ENCODE measurements around the gene MTG1. TPM values are rescaled to one million over a fixed set of nuclear protein-coding genes. Genes with fewer than 3 reads are reported as not detected.

Gene MTG1
- total RNA-seq, 1 donor from 2014 or later = 33.0 TPM

- ATAC-seq = no peak
- H3K27me3 ChIP-seq = no peaks in the 10 kb centered on the region
- H3K27ac ChIP-seq = no peak overlapping the region
- peak; percentile 51 for DNase-seq
- H3K4me1 ChIP-seq = no peaks in the 10 kb centered on the region
- H3K4me3 ChIP-seq = no peak overlapping the region
- intact Hi-C loops (cut with DNase I) = no loop called here
- TF ChIP-seq CTCF (IDR thresholded peaks at IDR 0.05) = no peak
- peaks cover 90% of the 10 kb centered on the region for H3K36me3 ChIP-seq
- no peaks in the 10 kb centered on the region for H3K9me3 ChIP-seq
Observed at GRCh38 chr10:133403359-133403758, 9.4 kb downstream of the MTG1 start.

- no peaks in the 10 kb centered on the region for H3K27me3 ChIP-seq
- no peaks in the 10 kb centered on the region for H3K9me3 ChIP-seq
- intact Hi-C loops (cut with DNase I) = no loop called here
- no peak overlapping the region for H3K4me3 ChIP-seq
- H3K36me3 ChIP-seq = peaks cover 89% of the 10 kb centered on the region
- ATAC-seq = no peak
- H3K4me1 ChIP-seq = no peaks in the 10 kb centered on the region
- no peak for DNase-seq
- H3K27ac ChIP-seq = no peak overlapping the region
- TF ChIP-seq CTCF (IDR thresholded peaks at IDR 0.05) = no peak
Observed at GRCh38 chr10:133403784-133404183, 9.8 kb downstream of the MTG1 start.

GRCh38 chr10:133405272-133405671, 11.3 kb downstream of the MTG1 start:
- H3K9me3 ChIP-seq = no peaks in the 10 kb centered on the region
- intact Hi-C loops (cut with DNase I) = no loop called here
- H3K4me3 ChIP-seq = no peak overlapping the region
- no peaks in the 10 kb centered on the region for H3K27me3 ChIP-seq
- peaks cover 80% of the 10 kb centered on the region for H3K36me3 ChIP-seq
- H3K27ac ChIP-seq = no peak overlapping the region
- ATAC-seq (no peak), DNase-seq (no peak)
- no peak for TF ChIP-seq CTCF (IDR thresholded peaks at IDR 0.05)
- H3K4me1 ChIP-seq = no peaks in the 10 kb centered on the region

- intact Hi-C loops (cut with DNase I) = no loop called here
- DNase-seq (no peak), ATAC-seq (no peak)
- Histone ChIP-seq H3K9me3 (peaks cover 2% of the 10 kb centered on the region), H3K27me3 (no peaks in the 10 kb centered on the region), H3K36me3 (peaks cover 77% of the 10 kb centered on the region), H3K4me3 (no peak overlapping the region), H3K27ac (no peak overlapping the region), H3K4me1 (no peaks in the 10 kb centered on the region)
- TF ChIP-seq CTCF (IDR thresholded peaks at IDR 0.05) = no peak
Observed at GRCh38 chr10:133405844-133406527, 12.0 kb downstream of the MTG1 start.

- no peaks in the 10 kb centered on the region for H3K27me3 ChIP-seq
- H3K36me3 ChIP-seq = peaks cover 43% of the 10 kb centered on the region
- no peak for ATAC-seq
- TF ChIP-seq CTCF (IDR thresholded peaks at IDR 0.05) = no peak
- H3K4me1 ChIP-seq = no peaks in the 10 kb centered on the region
- peaks cover 21% of the 10 kb centered on the region for H3K9me3 ChIP-seq
- intact Hi-C loops (cut with DNase I) = no loop called here
- no peak for DNase-seq
- H3K27ac ChIP-seq = no peak overlapping the region
- no peak overlapping the region for H3K4me3 ChIP-seq
Observed at GRCh38 chr10:133411523-133412380, 17.8 kb downstream of the MTG1 start.
